NB4 (cell line): ENCODE measurements around the gene SERPINA12.

Source experiments
- DNase-seq: peaks from one replicate; pipeline ENCODE4 v3.0.0; 2010; ENCODE audit warnings: low read depth
- H3K4me3 ChIP-seq: one replicate; pipeline ENCODE4 v1.5.1; 2011; ENCODE audit warnings: mild to moderate bottlenecking, low read depth, low read length, moderate library complexity
- CTCF ChIP-seq: IDR thresholded peaks from one replicate; pipeline ENCODE4 v1.5.1; 2012; ENCODE audit warnings: low read depth, low read length
- MYC ChIP-seq: IDR thresholded peaks from 2 replicates; pipeline ENCODE4 v1.6.1; 2011; ENCODE audit warnings: low read depth, low read length
- POLR2A ChIP-seq: IDR thresholded peaks from 2 replicates; pipeline ENCODE4 v1.6.1; 2011; ENCODE audit warnings: mild to moderate bottlenecking; ENCODE audit not compliant: insufficient read length; ENCODE audit errors: extremely low read depth
- TF ChIP-seq, protein P1 (sequence below): IDR thresholded peaks from 2 replicates; pipeline ENCODE4 v1.6.1; 2011; ENCODE audit warnings: low read depth, low read length

The SERPINA12 gene, protein sequence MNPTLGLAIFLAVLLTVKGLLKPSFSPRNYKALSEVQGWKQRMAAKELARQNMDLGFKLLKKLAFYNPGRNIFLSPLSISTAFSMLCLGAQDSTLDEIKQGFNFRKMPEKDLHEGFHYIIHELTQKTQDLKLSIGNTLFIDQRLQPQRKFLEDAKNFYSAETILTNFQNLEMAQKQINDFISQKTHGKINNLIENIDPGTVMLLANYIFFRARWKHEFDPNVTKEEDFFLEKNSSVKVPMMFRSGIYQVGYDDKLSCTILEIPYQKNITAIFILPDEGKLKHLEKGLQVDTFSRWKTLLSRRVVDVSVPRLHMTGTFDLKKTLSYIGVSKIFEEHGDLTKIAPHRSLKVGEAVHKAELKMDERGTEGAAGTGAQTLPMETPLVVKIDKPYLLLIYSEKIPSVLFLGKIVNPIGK

GRCh38 chr14:94509356-94509755, at the start of gene SERPINA12:
SERPINA12 (minus strand) TSS chr14:94509469; CDS start chr14:94498397, 11,072 bp downstream.
- no peak for DNase-seq

DNA sequence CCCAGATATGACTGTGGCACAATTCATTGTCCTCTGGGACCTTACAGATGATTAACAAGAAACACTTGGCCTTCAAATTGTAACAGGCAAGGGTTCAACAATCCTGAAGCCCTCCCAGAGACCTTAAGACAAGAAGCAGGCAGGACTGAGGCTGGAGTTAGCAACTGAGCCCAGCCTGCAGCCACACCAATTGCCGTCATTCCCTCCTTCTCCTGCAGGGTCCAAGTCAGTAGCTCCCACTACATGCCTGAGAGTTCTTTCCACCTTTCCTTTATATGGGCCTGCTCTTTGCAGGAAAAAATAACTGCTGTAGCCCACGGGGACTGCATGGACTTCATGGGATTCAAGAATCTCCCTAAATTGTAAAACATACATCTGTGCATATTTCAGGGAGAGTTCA, 49.6 kb upstream of the SERPINA12 start:
- DNase-seq: no peak
- TF ChIP-seq, protein P1, sequence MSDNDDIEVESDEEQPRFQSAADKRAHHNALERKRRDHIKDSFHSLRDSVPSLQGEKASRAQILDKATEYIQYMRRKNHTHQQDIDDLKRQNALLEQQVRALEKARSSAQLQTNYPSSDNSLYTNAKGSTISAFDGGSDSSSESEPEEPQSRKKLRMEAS: no peak
- TF ChIP-seq POLR2A: no peak
- TF ChIP-seq CTCF: no peak
- TF ChIP-seq MYC: no peak
- no peak overlapping the region for H3K4me3 ChIP-seq

More at GRCh38 chr14:94509356-94509755, at the start of gene SERPINA12:
- TF ChIP-seq CTCF (no peak), POLR2A (no peak), MYC (no peak)
- TF ChIP-seq, protein P1: no peak
- H3K4me3 ChIP-seq: no peak within 1 kb of the TSS

DNA sequence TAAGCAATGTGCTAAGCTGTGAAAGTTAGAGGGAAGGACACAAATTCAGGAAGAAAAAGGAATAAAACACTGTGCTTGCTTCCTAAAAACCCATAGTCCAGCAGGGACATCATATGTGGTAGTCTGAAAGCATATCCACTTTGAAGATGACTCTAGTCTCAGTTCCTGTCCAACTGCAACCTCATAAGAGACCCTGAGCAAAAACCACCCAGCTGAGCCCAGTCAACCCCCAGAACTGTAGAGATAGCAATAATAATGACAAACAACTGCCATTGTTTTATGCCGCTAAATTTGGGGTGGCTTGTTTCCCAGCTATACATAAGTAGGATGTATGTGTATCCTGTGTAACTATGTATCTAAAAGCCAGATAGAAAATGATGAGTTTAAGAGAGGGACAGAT, 48.1 kb upstream of the SERPINA12 start:
- no peak for DNase-seq
- H3K4me3 ChIP-seq: no peak overlapping the region
- no peak for TF ChIP-seq MYC
- TF ChIP-seq, protein P1: no peak
- TF ChIP-seq CTCF: no peak
- TF ChIP-seq POLR2A: no peak

GRCh38 chr14:94555991-94556390, 46.7 kb upstream of the SERPINA12 start:
- DNase-seq: no peak
- no peak overlapping the region for H3K4me3 ChIP-seq
- TF ChIP-seq, protein P1: no peak
- TF ChIP-seq MYC (no peak), CTCF (no peak), POLR2A (no peak)

- TF ChIP-seq CTCF (no peak), POLR2A (no peak), MYC (no peak)
- TF ChIP-seq, protein P1: no peak
- H3K4me3 ChIP-seq: no peak overlapping the region
- no peak for DNase-seq
Measured at GRCh38 chr14:94550041-94550440, 40.8 kb upstream of the SERPINA12 start.
